Suppressor macrophage (primary cell): ENCODE data around the gene MTMR3.
A peak's percentile ranks its signal among the peaks of the same experiment; 100 is the strongest.

Experiments used
- DNase-seq, 4 experiments: peaks; one replicate each; pipeline ENCODE4 v3.0.0-alpha.2; 2020 to 2022

The MTMR3 gene

GRCh38 chr22:29916007-29916544, 33.1 kb downstream of the MTMR3 start:
- DNase-seq = no peak

GRCh38 chr22:29917052-29917902, 34.3 kb downstream of the MTMR3 start:
- peak in 2 of 4 experiments; percentile 16 to 21 for DNase-seq

- DNase-seq = no peak
Measured at GRCh38 chr22:29925402-29925801, 42.4 kb downstream of the MTMR3 start.

GRCh38 chr22:29926057-29926456, 43.1 kb downstream of the MTMR3 start:
- DNase-seq = no peak

GRCh38 chr22:29932136-29932535, 49.2 kb downstream of the MTMR3 start:
- DNase-seq = no peak

GRCh38 chr22:29933619-29934018, 50.6 kb downstream of the MTMR3 start:
- no peak for DNase-seq

- DNase-seq = no peak
Measured at GRCh38 chr22:29934596-29934995, 51.6 kb downstream of the MTMR3 start.

- peak in 2 of 4 experiments; percentile 10 to 16 for DNase-seq
Measured at GRCh38 chr22:29936186-29936585, 53.2 kb downstream of the MTMR3 start.

GRCh38 chr22:29937940-29938693, 55.1 kb downstream of the MTMR3 start:
- peak in 1 of 4 experiments; percentile 27 for DNase-seq

GRCh38 chr22:29940526-29940925, 57.6 kb downstream of the MTMR3 start:
- no peak for DNase-seq

GRCh38 chr22:29944339-29944738, 61.4 kb downstream of the MTMR3 start:
- DNase-seq = no peak

GRCh38 chr22:29945435-29945834, 62.5 kb downstream of the MTMR3 start:
- no peak for DNase-seq

- no peak for DNase-seq
Measured at GRCh38 chr22:29946220-29946619, 63.2 kb downstream of the MTMR3 start.

- no peak for DNase-seq
Measured at GRCh38 chr22:29947410-29948384, 64.7 kb downstream of the MTMR3 start.

GRCh38 chr22:29948385-29948769, 65.4 kb downstream of the MTMR3 start:
- DNase-seq = no peak

GRCh38 chr22:29949872-29950271, 66.9 kb downstream of the MTMR3 start:
- DNase-seq = no peak

GRCh38 chr22:29951791-29952413, 68.9 kb downstream of the MTMR3 start:
- DNase-seq = peak; percentile 20 to 58 (median 42)

- no peak for DNase-seq
Measured at GRCh38 chr22:29954203-29954855, 71.4 kb downstream of the MTMR3 start.

- no peak for DNase-seq
Measured at GRCh38 chr22:29956680-29957079, 73.7 kb downstream of the MTMR3 start.

GRCh38 chr22:29958170-29958569, 75.2 kb downstream of the MTMR3 start:
- no peak for DNase-seq

GRCh38 chr22:29964776-29965175, 81.8 kb downstream of the MTMR3 start:
- peak; percentile 5 to 65 (median 45) for DNase-seq
